ENCODE measurements around the gene FAIM2.

The FAIM2 gene

GRCh38 chr12:49903700-49904423, at the start of gene FAIM2:
FAIM2 (minus strand) TSS chr12:49903900; CDS start chr12:49903792, 108 bp downstream.
- FAIRE-seq = no peak

GRCh38 chr12:49953151-49953550, 49.5 kb upstream of the FAIM2 start:
- FAIRE-seq = no peak

- no peak for FAIRE-seq
Observed at GRCh38 chr12:49952391-49953055, 48.8 kb upstream of the FAIM2 start.

GRCh38 chr12:49951411-49952240, 47.9 kb upstream of the FAIM2 start:
- FAIRE-seq = no peak

GRCh38 chr12:49950273-49951251, 46.9 kb upstream of the FAIM2 start, which contains the start of gene AQP2:
AQP2 (plus strand) TSS chr12:49950737; CDS start chr12:49950831, 94 bp downstream.
- no peak for FAIRE-seq

- no peak for FAIRE-seq
Observed at GRCh38 chr12:49949866-49950265, 46.2 kb upstream of the FAIM2 start.

GRCh38 chr12:49948866-49949845, 45.5 kb upstream of the FAIM2 start:
- FAIRE-seq = no peak

GRCh38 chr12:49947593-49948226, 44.0 kb upstream of the FAIM2 start:
- no peak for FAIRE-seq

GRCh38 chr12:49946497-49946896, 42.8 kb upstream of the FAIM2 start:
- FAIRE-seq = no peak

GRCh38 chr12:49946086-49946485, 42.4 kb upstream of the FAIM2 start:
- FAIRE-seq = no peak

- FAIRE-seq = peak; percentile 47
Observed at GRCh38 chr12:49945394-49946080, 41.8 kb upstream of the FAIM2 start.

GRCh38 chr12:49944718-49945117, 41.0 kb upstream of the FAIM2 start:
- FAIRE-seq = no peak

GRCh38 chr12:49944046-49944445, 40.3 kb upstream of the FAIM2 start:
- FAIRE-seq = no peak

GRCh38 chr12:49943625-49943960, 39.9 kb upstream of the FAIM2 start:
- no peak for FAIRE-seq

GRCh38 chr12:49942921-49943624, 39.4 kb upstream of the FAIM2 start:
- no peak for FAIRE-seq

- no peak for FAIRE-seq
Observed at GRCh38 chr12:49942512-49942893, 38.8 kb upstream of the FAIM2 start.

- FAIRE-seq = no peak
Observed at GRCh38 chr12:49941556-49942511, 38.1 kb upstream of the FAIM2 start.

- no peak for FAIRE-seq
Observed at GRCh38 chr12:49939707-49940106, 36.0 kb upstream of the FAIM2 start.
